Measurements from ENCODE around the gene ARHGAP10. TPM values are rescaled to one million over a fixed set of nuclear protein-coding genes. Genes with fewer than 3 reads are reported as not detected.

ARHGAP10 gene, protein sequence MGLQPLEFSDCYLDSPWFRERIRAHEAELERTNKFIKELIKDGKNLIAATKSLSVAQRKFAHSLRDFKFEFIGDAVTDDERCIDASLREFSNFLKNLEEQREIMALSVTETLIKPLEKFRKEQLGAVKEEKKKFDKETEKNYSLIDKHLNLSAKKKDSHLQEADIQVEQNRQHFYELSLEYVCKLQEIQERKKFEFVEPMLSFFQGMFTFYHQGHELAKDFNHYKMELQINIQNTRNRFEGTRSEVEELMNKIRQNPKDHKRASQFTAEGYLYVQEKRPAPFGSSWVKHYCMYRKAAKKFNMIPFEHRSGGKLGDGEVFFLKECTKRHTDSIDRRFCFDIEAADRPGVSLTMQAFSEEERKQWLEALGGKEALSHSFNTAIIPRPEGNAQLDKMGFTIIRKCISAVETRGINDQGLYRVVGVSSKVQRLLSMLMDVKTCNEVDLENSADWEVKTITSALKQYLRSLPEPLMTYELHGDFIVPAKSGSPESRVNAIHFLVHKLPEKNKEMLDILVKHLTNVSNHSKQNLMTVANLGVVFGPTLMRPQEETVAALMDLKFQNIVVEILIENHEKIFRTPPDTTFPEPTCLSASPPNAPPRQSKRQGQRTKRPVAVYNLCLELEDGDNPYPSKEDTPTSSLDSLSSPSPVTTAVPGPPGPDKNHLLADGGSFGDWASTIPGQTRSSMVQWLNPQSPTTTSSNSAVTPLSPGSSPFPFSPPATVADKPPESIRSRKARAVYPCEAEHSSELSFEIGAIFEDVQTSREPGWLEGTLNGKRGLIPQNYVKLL
- 11.7 TPM for total RNA-seq (2021; ENCODE audit: unreplicated experiment)
- polyA plus RNA-seq (2012; ENCODE audit: insufficient read length) = 6.9 TPM
- Bru-seq, nascent RNA = percentile 69 among the genes with signal in this experiment
- BruChase-seq, experiment 1, labeled RNA remaining after a 2-hour chase = percentile 57 among the genes with signal in this experiment
- percentile 58 among the genes with signal in this experiment for BruChase-seq, experiment 2, labeled RNA remaining after a 6-hour chase
- long read RNA-seq, partial matches to known transcripts = 7 of 16 reads
- long read RNA-seq, other reads (novel, unspliced or antisense) = 7 of 16 reads

DNA sequence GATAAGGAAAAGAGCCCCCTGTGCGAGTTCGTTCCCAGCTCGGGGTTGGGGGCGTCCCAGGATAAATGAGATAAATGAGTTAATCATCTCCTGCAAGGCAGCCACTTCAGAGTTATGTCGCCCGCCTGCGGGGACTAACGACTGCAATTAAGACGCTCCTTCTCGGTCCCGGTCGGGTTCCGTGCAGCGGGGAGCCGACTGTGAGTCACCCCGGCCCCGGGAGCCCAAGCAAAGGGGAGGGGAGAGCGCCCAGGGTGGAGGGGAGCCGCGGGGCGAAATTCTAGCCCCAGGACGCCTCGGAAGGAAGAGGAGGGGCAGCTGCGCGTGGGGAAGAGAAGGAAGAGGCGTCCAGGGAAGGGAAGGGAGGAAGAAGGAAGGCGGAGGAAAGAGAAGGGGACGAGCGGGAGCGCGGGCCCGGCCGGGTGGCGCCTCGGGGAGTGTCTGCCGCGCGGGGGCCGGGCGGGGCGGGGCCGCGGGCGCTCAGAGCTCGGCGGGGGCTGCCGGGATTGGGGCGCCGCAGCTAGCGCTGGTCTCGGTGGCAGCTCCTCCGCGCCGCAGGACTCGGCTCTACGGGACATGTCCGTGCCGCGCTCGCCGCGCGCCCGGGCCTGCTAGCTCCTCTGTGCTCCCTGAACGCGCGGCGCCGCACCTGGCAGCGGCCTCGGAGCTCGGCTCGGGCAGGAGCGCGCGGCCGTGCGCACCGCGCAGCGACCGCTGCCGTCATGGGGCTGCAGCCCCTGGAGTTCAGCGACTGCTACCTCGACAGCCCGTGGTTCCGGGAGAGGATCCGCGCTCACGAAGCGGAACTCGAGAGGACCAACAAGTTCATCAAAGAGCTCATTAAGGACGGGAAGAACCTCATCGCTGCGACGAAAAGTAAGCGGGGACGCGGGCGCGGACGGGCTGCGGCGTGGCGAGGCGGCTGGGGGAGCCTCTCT lies at the start of gene ARHGAP10:
Gene ARHGAP10, plus strand, starts transcription at position 509 of the 938 bp plus-strand sequence. Its CDS starts 214 bp downstream, at position 723.
- H3K27ac ChIP-seq (ENCODE audit: low read length) = peak within 1 kb of the TSS; percentile 83
- BruUV-seq (replicated peaks) = no TSS peak
- H3K4me1 ChIP-seq (ENCODE audit: control insufficient read depth, insufficient read depth, low read length) = peaks cover 20% of the 10 kb centered on the region
- DNase-seq (ENCODE audit: low read depth, low spot score) = no peak
- no peaks in the 10 kb centered on the region for H3K9me3 ChIP-seq (ENCODE audit: control insufficient read depth, insufficient read depth, low read depth, low read length)
- H3K36me3 ChIP-seq (ENCODE audit: control insufficient read depth, insufficient read depth, low read length) = no peaks in the 10 kb centered on the region
- ChIA-PET POLR2A (interaction anchor here (0.6 to 0.7 kb wide), 2 partner anchors 49 to 56 kb away, joined by 5 to 18 read pairs; no protein-coding TSS in a partner anchor), CTCF (interaction anchor here (1.7 kb wide), 1 partner anchor 135 kb away, joined by 8 read pairs; no protein-coding TSS in a partner anchor)
- TF ChIP-seq SIN3A (IDR thresholded peaks at IDR 0.05; ENCODE audit: borderline replicate concordance, insufficient read depth, low read depth, low read length) = peak; percentile 50; the same call in 1 of the 2 replicates
- peak; percentile 34; the same call in 1 of the 2 replicates for TF ChIP-seq POLR2AphosphoS5 (IDR thresholded peaks at IDR 0.05; ENCODE audit: low read depth, low read length)
- TF ChIP-seq, protein P1, sequence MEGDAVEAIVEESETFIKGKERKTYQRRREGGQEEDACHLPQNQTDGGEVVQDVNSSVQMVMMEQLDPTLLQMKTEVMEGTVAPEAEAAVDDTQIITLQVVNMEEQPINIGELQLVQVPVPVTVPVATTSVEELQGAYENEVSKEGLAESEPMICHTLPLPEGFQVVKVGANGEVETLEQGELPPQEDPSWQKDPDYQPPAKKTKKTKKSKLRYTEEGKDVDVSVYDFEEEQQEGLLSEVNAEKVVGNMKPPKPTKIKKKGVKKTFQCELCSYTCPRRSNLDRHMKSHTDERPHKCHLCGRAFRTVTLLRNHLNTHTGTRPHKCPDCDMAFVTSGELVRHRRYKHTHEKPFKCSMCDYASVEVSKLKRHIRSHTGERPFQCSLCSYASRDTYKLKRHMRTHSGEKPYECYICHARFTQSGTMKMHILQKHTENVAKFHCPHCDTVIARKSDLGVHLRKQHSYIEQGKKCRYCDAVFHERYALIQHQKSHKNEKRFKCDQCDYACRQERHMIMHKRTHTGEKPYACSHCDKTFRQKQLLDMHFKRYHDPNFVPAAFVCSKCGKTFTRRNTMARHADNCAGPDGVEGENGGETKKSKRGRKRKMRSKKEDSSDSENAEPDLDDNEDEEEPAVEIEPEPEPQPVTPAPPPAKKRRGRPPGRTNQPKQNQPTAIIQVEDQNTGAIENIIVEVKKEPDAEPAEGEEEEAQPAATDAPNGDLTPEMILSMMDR (IDR thresholded peaks at IDR 0.05) = no peak
- H3K4me3 ChIP-seq (ENCODE audit: low read depth in 2 of 2, low read length in 2 of 2) = peak within 1 kb of the TSS; percentile 71 to 88
- ATAC-seq = peak; percentile 91
- H3K27me3 ChIP-seq (ENCODE audit: control insufficient read depth, insufficient read depth, low read length) = no peaks in the 10 kb centered on the region
- intact Hi-C loops (cut with micrococcal nuclease; ENCODE audit: unreplicated experiment) = no loop called here
- in situ Hi-C loops (cut with HindIII; ENCODE audit: low pct_unique_long_range_greater_than_20kb, low sequenced_read_pairs) = no loop called here

DNA sequence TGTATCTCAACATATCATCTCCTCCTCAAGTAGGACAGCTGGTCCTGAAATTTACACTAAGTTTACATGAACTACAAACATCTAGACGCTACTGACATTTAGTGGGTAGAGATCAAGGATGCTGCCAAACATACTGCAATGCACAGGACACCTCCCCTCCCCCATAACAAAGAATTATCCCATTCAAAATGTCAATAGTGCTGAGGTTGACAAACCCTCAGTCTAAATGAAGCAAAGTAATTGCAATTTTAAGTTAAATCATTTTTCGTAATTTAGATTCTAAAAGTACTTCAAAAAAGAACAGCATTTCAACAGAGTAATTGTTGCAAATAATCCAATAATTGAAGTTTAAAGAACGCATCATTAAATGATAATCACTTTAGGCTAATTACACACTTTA lies 49.1 kb upstream of the ARHGAP10 start:
- in situ Hi-C loops (cut with HindIII; ENCODE audit: low pct_unique_long_range_greater_than_20kb, low sequenced_read_pairs) (no loop called here), intact Hi-C loops (cut with micrococcal nuclease; ENCODE audit: unreplicated experiment) (no loop called here)
- H3K4me3 ChIP-seq (ENCODE audit: low read depth in 2 of 2, low read length in 2 of 2) = peak overlapping the region; percentile 66 to 90
- peaks cover 4% of the 10 kb centered on the region; the same call in 1 of the 2 replicates for H3K4me1 ChIP-seq (ENCODE audit: control insufficient read depth, insufficient read depth, low read length)
- TF ChIP-seq REST (IDR thresholded peaks at IDR 0.05; ENCODE audit: insufficient read depth in 1 of 2, low read depth in 2 of 2, low read length in 1 of 2) (no peak), POLR2AphosphoS5 (IDR thresholded peaks at IDR 0.05; ENCODE audit: low read depth, low read length) (no peak), SIN3A (IDR thresholded peaks at IDR 0.05; ENCODE audit: borderline replicate concordance, insufficient read depth, low read depth, low read length) (no peak), TCF7L2 (IDR thresholded peaks at IDR 0.05; ENCODE audit: low read depth, low read length) (no peak)
- TF ChIP-seq, protein P1 (IDR thresholded peaks at IDR 0.05) = no peak
- H3K9me3 ChIP-seq (ENCODE audit: control insufficient read depth, insufficient read depth, low read depth, low read length) = no peaks in the 10 kb centered on the region
- H3K27ac ChIP-seq (ENCODE audit: low read length) = peak overlapping the region; percentile 91; the same call in 1 of the 2 replicates
- H3K27me3 ChIP-seq (ENCODE audit: control insufficient read depth, insufficient read depth, low read length) = no peaks in the 10 kb centered on the region
- TSS peak; percentile 66 for BruUV-seq (replicated peaks)
- POLR2A ChIA-PET = interaction anchor here (0.6 kb wide), 1 partner anchor 111 kb away, joined by 4 read pairs; no protein-coding TSS in a partner anchor
- ATAC-seq = no peak
- CTCF ChIA-PET = no interaction called here
- peaks cover 6% of the 10 kb centered on the region; the same call in 1 of the 2 replicates for H3K36me3 ChIP-seq (ENCODE audit: control insufficient read depth, insufficient read depth, low read length)
- no peak for DNase-seq (ENCODE audit: low read depth, low spot score)

All from Panc1 (cell line).